Activated CD8-positive, alpha-beta memory T cell treated with anti-CD3 and anti-CD28 coated beads, Interleukin-2, amount 50 U/mL, for 1 hour (primary cell): ENCODE measurements around the gene PRRG3.

Experiments used
- DNase-seq: peaks from one replicate; pipeline ENCODE4 v3.0.0-alpha.2; 2020; ENCODE audit errors: extremely low read depth

Gene PRRG3

DNA sequence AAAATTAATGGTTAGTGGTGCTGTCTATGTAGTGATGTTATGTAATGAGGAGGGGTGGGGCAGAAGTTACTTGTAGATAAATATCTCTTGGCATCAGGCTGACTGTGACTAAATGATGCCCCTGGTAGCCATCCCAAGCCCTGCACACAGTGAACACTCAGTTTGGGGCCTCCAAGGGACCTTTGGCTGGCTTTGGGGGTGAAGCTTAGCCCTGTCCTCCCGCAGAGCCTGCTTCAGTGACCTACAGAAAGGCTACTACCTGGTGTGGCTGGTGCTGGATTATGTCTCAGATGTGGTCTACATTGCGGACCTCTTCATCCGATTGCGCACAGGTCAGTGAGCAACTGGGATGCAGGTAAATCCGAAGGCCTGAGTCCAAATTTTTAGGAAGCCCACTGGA, 47.1 kb downstream of the PRRG3 start:
- no peak for DNase-seq

DNA sequence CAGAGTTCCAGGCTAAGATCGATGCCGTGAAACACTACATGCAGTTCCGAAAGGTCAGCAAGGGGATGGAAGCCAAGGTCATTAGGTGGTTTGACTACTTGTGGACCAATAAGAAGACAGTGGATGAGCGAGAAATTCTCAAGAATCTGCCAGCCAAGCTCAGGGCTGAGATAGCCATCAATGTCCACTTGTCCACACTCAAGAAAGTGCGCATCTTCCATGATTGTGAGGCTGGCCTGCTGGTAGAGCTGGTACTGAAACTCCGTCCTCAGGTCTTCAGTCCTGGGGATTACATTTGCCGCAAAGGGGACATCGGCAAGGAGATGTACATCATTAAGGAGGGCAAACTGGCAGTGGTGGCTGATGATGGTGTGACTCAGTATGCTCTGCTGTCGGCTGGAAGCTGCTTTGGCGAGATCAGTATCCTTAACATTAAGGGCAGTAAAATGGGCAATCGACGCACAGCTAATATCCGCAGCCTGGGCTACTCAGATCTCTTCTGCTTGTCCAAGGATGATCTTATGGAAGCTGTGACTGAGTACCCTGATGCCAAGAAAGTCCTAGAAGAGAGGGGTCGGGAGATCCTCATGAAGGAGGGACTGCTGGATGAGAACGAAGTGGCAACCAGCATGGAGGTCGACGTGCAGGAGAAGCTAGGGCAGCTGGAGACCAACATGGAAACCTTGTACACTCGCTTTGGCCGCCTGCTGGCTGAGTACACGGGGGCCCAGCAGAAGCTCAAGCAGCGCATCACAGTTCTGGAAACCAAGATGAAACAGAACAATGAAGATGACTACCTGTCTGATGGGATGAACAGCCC, 48.6 kb downstream of the PRRG3 start:
- no peak for DNase-seq

DNA sequence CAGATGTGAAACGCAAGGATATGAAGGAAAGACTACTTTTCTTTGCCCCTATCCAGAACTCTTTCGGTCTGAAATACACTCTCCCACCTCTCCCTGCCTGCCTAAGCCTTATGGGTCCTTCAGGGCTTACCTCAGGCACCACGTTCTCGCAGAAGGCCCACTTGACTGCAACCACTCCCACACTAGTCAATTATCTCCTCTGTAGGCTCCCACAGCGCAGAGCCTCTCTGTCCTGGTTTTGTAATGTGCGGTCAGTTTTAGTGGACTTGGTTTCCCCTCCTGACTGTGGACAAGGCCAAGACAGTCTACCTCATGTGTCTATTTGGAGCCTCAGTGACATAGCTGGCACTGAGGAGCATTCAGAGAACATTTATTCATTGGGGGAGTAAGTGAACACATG, 50.4 kb downstream of the PRRG3 start:
- DNase-seq: no peak

DNA sequence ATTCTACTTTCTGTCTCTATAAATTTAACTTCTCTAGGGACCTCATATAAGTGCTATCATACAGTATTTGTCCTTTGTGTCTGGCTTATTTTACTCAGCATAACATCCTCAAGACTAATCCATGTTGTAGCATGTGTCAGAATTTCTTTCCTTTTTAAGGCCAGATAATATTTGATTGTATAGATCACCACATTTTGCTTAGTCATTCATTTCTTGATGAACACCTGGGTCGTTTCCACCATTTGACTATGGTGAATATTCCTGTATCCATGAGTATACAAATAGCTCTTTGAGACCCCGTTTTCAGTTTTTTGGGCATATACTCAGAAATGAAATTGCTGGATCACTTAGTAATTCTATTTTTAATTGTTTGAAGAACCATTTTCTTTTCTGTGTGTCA, 51.2 kb downstream of the PRRG3 start:
- DNase-seq: no peak

DNA sequence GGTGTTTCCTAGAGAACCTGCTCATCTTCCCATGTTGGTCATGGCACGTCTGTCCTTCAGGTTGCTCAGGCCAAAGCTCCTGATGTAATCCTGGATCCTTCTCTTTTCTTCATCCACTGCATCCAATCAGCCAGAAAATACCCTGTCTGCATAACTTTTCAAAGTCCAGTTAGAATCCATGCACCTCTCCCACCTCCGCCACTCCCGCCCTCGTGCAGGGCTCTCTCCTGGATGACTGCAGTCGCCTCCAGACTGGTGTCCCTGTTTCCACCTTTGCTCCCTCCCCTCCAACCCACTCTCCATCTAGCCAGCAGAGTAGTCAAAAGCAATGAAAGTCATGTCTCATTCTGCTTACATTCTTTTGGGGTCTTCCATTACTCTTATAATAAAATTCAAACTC, 55.3 kb downstream of the PRRG3 start:
- no peak for DNase-seq

DNA sequence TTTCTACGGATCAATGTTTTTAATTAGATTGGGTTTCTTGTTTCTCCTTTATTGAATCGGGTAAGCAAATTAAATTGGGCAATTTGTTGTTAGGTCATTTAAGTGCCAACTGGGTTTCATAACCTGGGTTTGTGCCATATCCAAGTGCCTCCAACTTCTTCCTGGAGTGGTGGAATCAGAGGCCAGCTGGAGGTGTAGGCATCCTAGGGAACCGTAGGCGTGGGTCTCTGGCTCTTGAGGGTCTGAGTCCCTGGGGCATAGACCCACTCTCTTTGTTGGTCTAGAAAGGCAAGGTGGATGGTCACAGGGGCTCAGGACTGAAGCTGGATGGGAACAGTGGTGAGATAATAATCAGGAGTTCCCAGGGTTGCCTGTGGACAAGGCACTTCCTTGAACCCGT, 57.6 kb downstream of the PRRG3 start:
- DNase-seq: no peak

DNA sequence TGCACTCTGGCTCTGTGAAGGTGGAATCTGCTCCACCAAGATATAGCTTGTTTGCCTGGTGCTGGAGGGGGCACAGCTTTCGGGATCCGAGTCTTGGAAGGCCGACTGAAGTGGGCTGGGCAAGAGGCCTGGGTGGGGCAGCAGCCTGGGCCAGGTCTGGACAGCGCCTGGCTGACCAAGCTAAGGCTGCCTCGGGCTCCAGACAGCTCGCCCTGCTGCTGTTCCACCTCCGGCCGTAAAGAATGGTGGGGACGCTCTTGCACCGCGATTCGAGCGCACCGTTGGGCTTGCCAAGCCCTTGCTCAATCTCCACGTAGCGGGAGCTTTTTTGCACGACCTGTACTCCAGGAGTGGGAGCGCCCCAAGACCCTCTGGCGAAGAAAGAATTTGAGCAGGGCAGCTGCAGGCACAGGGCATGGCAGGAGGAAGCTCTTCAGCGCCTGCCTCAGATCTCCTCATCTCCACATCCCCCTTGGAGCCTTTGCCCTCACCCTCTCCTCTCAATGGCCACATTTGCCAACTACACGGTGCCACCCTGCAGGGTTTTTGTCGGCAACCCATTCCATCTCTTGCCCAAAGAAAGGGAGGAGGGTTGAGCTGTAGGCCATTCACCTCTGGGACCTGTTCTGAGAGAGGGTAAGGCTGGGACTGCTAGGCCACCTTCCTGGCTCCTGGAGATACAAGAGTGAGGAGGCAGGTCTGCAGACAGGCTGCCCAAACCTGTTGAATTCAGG, 58.2 kb downstream of the PRRG3 start:
- no peak for DNase-seq

DNA sequence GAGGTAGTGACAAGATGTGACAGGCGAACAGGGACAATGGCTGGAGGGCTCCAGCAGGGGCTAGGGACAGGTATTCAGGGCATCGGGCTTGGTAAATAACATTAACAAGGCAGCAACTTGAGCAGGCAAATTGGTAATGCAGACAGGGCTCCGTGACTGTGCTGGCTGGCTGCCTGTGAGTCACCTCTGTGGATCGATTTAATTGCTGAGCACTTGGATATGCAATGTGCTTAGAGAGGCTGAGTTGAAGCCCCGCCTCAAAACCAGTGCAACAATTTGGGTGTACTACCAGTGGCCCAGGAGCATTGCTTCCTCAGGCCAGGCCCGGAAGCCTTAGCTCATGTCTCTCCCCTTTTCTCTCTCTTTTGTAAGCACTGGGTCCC, 58.8 kb downstream of the PRRG3 start:
- no peak for DNase-seq

DNA sequence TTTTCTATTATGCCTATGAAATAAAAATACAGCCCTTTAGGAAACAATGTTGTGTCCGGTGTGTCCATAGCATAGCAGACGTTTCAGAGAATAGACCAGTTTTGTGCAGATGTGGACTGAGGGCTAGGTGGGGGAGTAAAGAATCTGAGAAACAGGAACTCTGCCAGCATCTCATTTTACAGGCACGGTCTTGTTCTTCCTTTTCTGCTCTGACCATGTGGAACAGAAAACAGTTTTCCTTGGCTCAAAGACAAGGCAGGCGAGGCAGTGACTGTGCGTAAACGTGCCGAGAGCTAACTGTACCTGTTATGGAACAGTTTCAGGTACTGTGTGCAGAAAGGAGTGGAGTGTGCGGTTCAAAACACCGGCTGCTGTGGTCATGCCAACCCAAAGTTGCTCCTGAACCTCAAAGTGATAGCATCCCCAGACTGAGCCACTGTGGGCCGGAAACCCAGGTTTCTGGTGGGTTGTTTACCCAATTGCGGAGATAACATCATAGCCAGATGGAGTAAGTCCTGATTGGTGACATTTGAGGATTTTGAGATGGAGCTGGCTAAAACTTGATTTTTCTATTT, 59.5 kb downstream of the PRRG3 start:
- no peak for DNase-seq
